ENCODE data around the gene CDC20B.

CDC20B gene

GRCh38 chr5:55172937-55173686 is at the start of gene CDC20B:
Gene CDC20B, minus strand, starts transcription at chr5:55173177. Its CDS starts 177 bp downstream, at chr5:55173000.
- DNase-seq: peak; percentile 73

- no peak for DNase-seq
These were observed 49.4 kb upstream of the CDC20B start for GRCh38 chr5:55222092-55222984.

GRCh38 chr5:55220433-55221185 is 47.6 kb upstream of the CDC20B start:
- no peak for DNase-seq

- DNase-seq: no peak
These were observed 46.8 kb upstream of the CDC20B start for GRCh38 chr5:55219770-55220169.

- DNase-seq: no peak
These were observed 46.0 kb upstream of the CDC20B start for GRCh38 chr5:55218967-55219366.

GRCh38 chr5:55211184-55211874 is 38.4 kb upstream of the CDC20B start:
- DNase-seq: no peak

GRCh38 chr5:55205001-55205400 is 32.0 kb upstream of the CDC20B start:
- DNase-seq: no peak

- DNase-seq: no peak
These were observed 18.2 kb upstream of the CDC20B start for GRCh38 chr5:55191165-55191564.

GRCh38 chr5:55188656-55189540 is 15.9 kb upstream of the CDC20B start:
- no peak for DNase-seq

GRCh38 chr5:55187370-55187769 is 14.4 kb upstream of the CDC20B start:
- DNase-seq: no peak

GRCh38 chr5:55180016-55180415 is 7.0 kb upstream of the CDC20B start:
- no peak for DNase-seq

- DNase-seq: no peak
These were observed 4.1 kb upstream of the CDC20B start for GRCh38 chr5:55177078-55177477.

- no peak for DNase-seq
These were observed 3.3 kb upstream of the CDC20B start for GRCh38 chr5:55176176-55176818.

- no peak for DNase-seq
These were observed 2.8 kb upstream of the CDC20B start for GRCh38 chr5:55175781-55176175.

GRCh38 chr5:55173687-55174230 is 782 bp upstream of the CDC20B start:
- DNase-seq: no peak

GRCh38 chr5:55172051-55172899 is 702 bp downstream of the CDC20B start:
- DNase-seq: no peak

GRCh38 chr5:55171471-55171870 is 1.5 kb downstream of the CDC20B start:
- no peak for DNase-seq

- no peak for DNase-seq
These were observed 10.3 kb downstream of the CDC20B start for GRCh38 chr5:55162666-55163065.

- DNase-seq: no peak
These were observed 12.3 kb downstream of the CDC20B start for GRCh38 chr5:55160493-55161209.

Data from activated CD4-positive, CD25-positive, alpha-beta regulatory T cell treated with anti-CD3 and anti-CD28 coated beads, Interleukin-2, amount 50 U/mL, for 72 hours (primary cell).